ENCODE measurements around the gene SLC6A4.

Gene SLC6A4

GRCh38 chr17:30273373-30273772 is 37.9 kb upstream of the SLC6A4 start:
- Histone ChIP-seq H3K36me3 (replicated peaks) (peaks cover 23% of the 10 kb centered on the region), H3K27ac (no peak overlapping the region), H3K27me3 (replicated peaks) (no peaks in the 10 kb centered on the region), H3K4me3 (ENCODE audit: low read depth, low read length) (no peak overlapping the region)
- in situ Hi-C loops (cut with HindIII; ENCODE audit: low pct_ligation_motif_present, low sequenced_read_pairs) = no loop called here
- peak; percentile 39 for DNase-seq
- no peak for TF ChIP-seq CTCF (IDR thresholded peaks at IDR 0.05; ENCODE audit: low read depth, low read length, missing control alignments)

DNA sequence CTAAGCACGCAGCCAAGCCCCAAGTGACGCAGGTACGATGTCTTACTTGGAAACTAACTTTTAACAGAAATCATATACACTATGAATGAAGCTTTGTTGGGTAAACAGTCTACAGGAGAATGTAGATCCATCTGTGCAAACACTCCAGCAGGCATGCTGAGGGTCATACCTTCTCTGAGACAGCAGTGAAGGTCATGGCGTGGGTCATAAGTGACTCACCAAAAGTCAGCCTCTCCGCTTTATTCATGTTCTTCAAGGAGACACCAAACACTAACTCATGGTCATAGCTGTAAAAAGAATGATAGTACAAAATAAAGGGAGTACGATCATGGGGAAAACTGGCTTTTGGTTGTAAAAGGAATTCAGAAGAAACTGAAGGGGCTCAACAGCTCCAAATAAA is 35.6 kb upstream of the SLC6A4 start:
- no peak overlapping the region for H3K4me3 ChIP-seq (ENCODE audit: low read depth, low read length)
- peak; percentile 79 for DNase-seq
- in situ Hi-C loops (cut with HindIII; ENCODE audit: low pct_ligation_motif_present, low sequenced_read_pairs) = no loop called here
- H3K27me3 ChIP-seq (replicated peaks) = no peaks in the 10 kb centered on the region
- no peak for TF ChIP-seq CTCF (IDR thresholded peaks at IDR 0.05; ENCODE audit: low read depth, low read length, missing control alignments)
- H3K27ac ChIP-seq = peak overlapping the region; percentile 28
- H3K36me3 ChIP-seq (replicated peaks) = peaks cover 22% of the 10 kb centered on the region

DNA sequence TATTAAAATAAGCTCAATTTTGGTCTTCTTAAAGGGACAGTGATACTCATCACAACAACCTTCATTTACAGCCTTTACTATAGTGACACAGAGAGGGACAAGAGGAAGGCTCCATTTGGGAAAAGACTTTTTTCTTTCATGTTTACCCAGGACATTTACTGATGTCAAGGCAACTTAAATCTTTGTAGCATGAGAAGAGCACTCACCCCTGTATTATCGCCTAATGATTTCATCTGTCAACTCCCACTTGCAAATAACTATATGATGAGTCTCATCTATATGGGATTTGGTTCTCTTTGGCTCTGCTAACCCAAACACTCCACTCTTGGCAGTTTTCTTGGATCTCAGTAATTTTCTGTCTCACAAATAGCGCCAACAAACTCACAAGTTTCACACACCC is 32.1 kb upstream of the SLC6A4 start:
- TF ChIP-seq CTCF (IDR thresholded peaks at IDR 0.05; ENCODE audit: low read depth, low read length, missing control alignments) = no peak
- Histone ChIP-seq H3K27ac (peak overlapping the region; percentile 37), H3K36me3 (replicated peaks) (peaks cover 21% of the 10 kb centered on the region), H3K4me3 (ENCODE audit: low read depth, low read length) (no peak overlapping the region), H3K27me3 (replicated peaks) (no peaks in the 10 kb centered on the region)
- peak; percentile 29 for DNase-seq
- in situ Hi-C loops (cut with HindIII; ENCODE audit: low pct_ligation_motif_present, low sequenced_read_pairs) = no loop called here

- Histone ChIP-seq H3K27me3 (replicated peaks) (no peaks in the 10 kb centered on the region), H3K27ac (peak overlapping the region; percentile 45), H3K36me3 (replicated peaks) (peaks cover 13% of the 10 kb centered on the region), H3K4me3 (ENCODE audit: low read depth, low read length) (no peak overlapping the region)
- in situ Hi-C loops (cut with HindIII; ENCODE audit: low pct_ligation_motif_present, low sequenced_read_pairs) = no loop called here
- TF ChIP-seq CTCF (IDR thresholded peaks at IDR 0.05; ENCODE audit: low read depth, low read length, missing control alignments) = no peak
- peak; percentile 62 for DNase-seq
Measured at GRCh38 chr17:30263552-30264333, 28.2 kb upstream of the SLC6A4 start.

- in situ Hi-C loops (cut with HindIII; ENCODE audit: low pct_ligation_motif_present, low sequenced_read_pairs) = no loop called here
- peak; percentile 28 for DNase-seq
Measured at GRCh38 chr17:30256756-30257506, 21.4 kb upstream of the SLC6A4 start.

More at GRCh38 chr17:30256756-30257506, 21.4 kb upstream of the SLC6A4 start:
- H3K36me3 ChIP-seq (replicated peaks) = peaks cover 14% of the 10 kb centered on the region
- H3K27ac ChIP-seq = no peak overlapping the region
- no peak overlapping the region for H3K4me3 ChIP-seq (ENCODE audit: low read depth, low read length)
- no peaks in the 10 kb centered on the region for H3K27me3 ChIP-seq (replicated peaks)
- TF ChIP-seq CTCF (IDR thresholded peaks at IDR 0.05; ENCODE audit: low read depth, low read length, missing control alignments) = no peak
